ENCODE results near the gene WASF3.
A peak's percentile ranks its signal among the peaks of the same experiment; 100 is the strongest.

WASF3 gene

GRCh38 chr13:26710166-26710565 lies 152.7 kb downstream of the WASF3 start:
- H3K4me3 ChIP-seq (ENCODE audit: low read depth, low read length): no peak overlapping the region
- in situ Hi-C loops (cut with HindIII; ENCODE audit: low sequenced_read_pairs): no loop called here
- no peak for DNase-seq (ENCODE audit: low read depth, low spot score)
- TF ChIP-seq CTCF (IDR thresholded peaks at IDR 0.05; ENCODE audit: low read depth, low read length): no peak

GRCh38 chr13:26711211-26711610 lies 153.7 kb downstream of the WASF3 start:
- no peak for TF ChIP-seq CTCF (IDR thresholded peaks at IDR 0.05; ENCODE audit: low read depth, low read length)
- H3K4me3 ChIP-seq (ENCODE audit: low read depth, low read length): no peak overlapping the region
- no peak for DNase-seq (ENCODE audit: low read depth, low spot score)
- in situ Hi-C loops (cut with HindIII; ENCODE audit: low sequenced_read_pairs): no loop called here

- H3K4me3 ChIP-seq (ENCODE audit: low read depth, low read length): no peak overlapping the region
- in situ Hi-C loops (cut with HindIII; ENCODE audit: low sequenced_read_pairs): no loop called here
- no peak for TF ChIP-seq CTCF (IDR thresholded peaks at IDR 0.05; ENCODE audit: low read depth, low read length)
- no peak for DNase-seq (ENCODE audit: low read depth, low spot score)
Observed at GRCh38 chr13:26713341-26713740, 155.9 kb downstream of the WASF3 start.

- in situ Hi-C loops (cut with HindIII; ENCODE audit: low sequenced_read_pairs): no loop called here
- TF ChIP-seq CTCF (IDR thresholded peaks at IDR 0.05; ENCODE audit: low read depth, low read length): no peak
- no peak overlapping the region for H3K4me3 ChIP-seq (ENCODE audit: low read depth, low read length)
- no peak for DNase-seq (ENCODE audit: low read depth, low spot score)
Observed at GRCh38 chr13:26716984-26717383, 159.5 kb downstream of the WASF3 start.

- no peak for DNase-seq (ENCODE audit: low read depth, low spot score)
- H3K4me3 ChIP-seq (ENCODE audit: low read depth, low read length): no peak overlapping the region
- TF ChIP-seq CTCF (IDR thresholded peaks at IDR 0.05; ENCODE audit: low read depth, low read length): no peak
- in situ Hi-C loops (cut with HindIII; ENCODE audit: low sequenced_read_pairs): no loop called here
Observed at GRCh38 chr13:26718146-26718545, 160.7 kb downstream of the WASF3 start.

GRCh38 chr13:26718872-26719271 lies 161.4 kb downstream of the WASF3 start:
- no peak for TF ChIP-seq CTCF (IDR thresholded peaks at IDR 0.05; ENCODE audit: low read depth, low read length)
- in situ Hi-C loops (cut with HindIII; ENCODE audit: low sequenced_read_pairs): no loop called here
- H3K4me3 ChIP-seq (ENCODE audit: low read depth, low read length): no peak overlapping the region
- no peak for DNase-seq (ENCODE audit: low read depth, low spot score)

GRCh38 chr13:26719356-26719945 lies 162.0 kb downstream of the WASF3 start:
- no peak for DNase-seq (ENCODE audit: low read depth, low spot score)
- in situ Hi-C loops (cut with HindIII; ENCODE audit: low sequenced_read_pairs): no loop called here
- peak; percentile 18 for TF ChIP-seq CTCF (IDR thresholded peaks at IDR 0.05; ENCODE audit: low read depth, low read length)
- no peak overlapping the region for H3K4me3 ChIP-seq (ENCODE audit: low read depth, low read length)

Measured in astrocyte of the spinal cord (primary cell).